Right lobe of liver (tissue), 6 donors: ENCODE results near the gene DLG5. TPM values are rescaled to one million over a fixed set of nuclear protein-coding genes. Genes with fewer than 3 reads are reported as not detected.

Experiments
- ATAC-seq, 4 donors: fragments of 200-7000 bp; cut with Tn5 transposase; one replicate each; pipeline ENCODE4 v1.9.1; 2020; ENCODE audit warnings: mild to moderate bottlenecking in 4 of 4, moderate library complexity in 4 of 4
- DNase-seq, 3 donors: peaks; one replicate each; pipeline ENCODE4 v3.0.0-alpha.2; 2020
- H3K27ac ChIP-seq, 3 donors: fragments of 200-600 bp; one replicate each; pipeline ENCODE4 v1.8.0; 2022
- H3K27me3 ChIP-seq, 2 donors: fragments of 200-600 bp; one replicate each; pipeline ENCODE4 v1.8.0; 2022
- H3K36me3 ChIP-seq, 4 donors: fragments of 200-600 bp; sonication (generic) in 1 of 4; one replicate each; pipeline versions ENCODE4 v1.5.1 to v1.8.0; 2017 to 2022; ENCODE audit warnings: control low read depth in 1 of 4
- H3K4me1 ChIP-seq, 4 donors: fragments of 200-600 bp; sonication (generic) in 1 of 4; one replicate each; pipeline versions ENCODE4 v1.5.1 to v1.8.0; 2017 to 2022; ENCODE audit warnings: control low read depth in 1 of 4
- H3K4me3 ChIP-seq, 3 donors: fragments of 200-600 bp; one replicate each; pipeline ENCODE4 v1.8.0; 2022
- H3K9me3 ChIP-seq, 4 donors: fragments of 200-600 bp; sonication (generic) in 1 of 4; one replicate each; pipeline versions ENCODE4 v1.5.1 to v1.8.0; 2017 to 2022; ENCODE audit warnings: control low read depth in 1 of 4
- POLR2A ChIP-seq: fragments of 450-650 bp; IDR thresholded peaks from one replicate; pipeline ENCODE4 v1.6.1; 2017; ENCODE audit warnings: antibody characterized with exemption, mild to moderate bottlenecking
- WGBS: methylation state at CpG from one replicate; pipeline ENCODE4 v1.1.6; 2018; ENCODE audit warnings: low coverage, low lambda C conversion rate; ENCODE audit not compliant: insufficient coverage; ENCODE audit errors: missing lambda C conversion rate; 5-methylcytosine and 5-hydroxymethylcytosine counted together
- intact Hi-C, 2 donors: fragments of 100-400 bp; cut with DNase I; formaldehyde crosslinking; loops; one replicate each; pipeline versions ENCODE4 v1.11.2 to v1.14.1; 2022
- total RNA-seq, 6 experiments: library from RNA; depleted of rRNA in 2 of 6; stranded (reverse); fragments of >200 nt in 2 of 6; fragmentation: NEBNext Ultra II Directional in 3 of 6; extraction: Animal tissue kit (Norgen Biotek cat#: 25700) in 3 of 6; gene quantifications; one replicate each; pipeline versions ENCODE4 v1.1.0 to v1.2.4, GENCODE V29; 2016 to 2023
- TF ChIP-seq, protein P1 (sequence below), 4 donors: fragments of 200-600 bp in 3 of 4; fragments of 450-650 bp in 1 of 4; IDR thresholded peaks; one replicate each; pipeline versions ENCODE4 v1.5.1 to v1.8.0; 2016 to 2022; ENCODE audit warnings: antibody characterized with exemption in 4 of 4, mild to moderate bottlenecking in 2 of 4
- donor health status: DM: no; HTN: yes; CAD: no.
- donor health status: DM: no; HTN: no; CAD: no.
- donor health status: DM: no; HTN: no; CAD: no.
- donor health status: DM: no; HTN: yes; CAD: no.
- donor health status: DM: no; HTN: yes; CAD: no.

Gene DLG5
- total RNA-seq, 6 experiments from 2014 or later: 5.6 to 8.8 (median 7.6) TPM

DNA sequence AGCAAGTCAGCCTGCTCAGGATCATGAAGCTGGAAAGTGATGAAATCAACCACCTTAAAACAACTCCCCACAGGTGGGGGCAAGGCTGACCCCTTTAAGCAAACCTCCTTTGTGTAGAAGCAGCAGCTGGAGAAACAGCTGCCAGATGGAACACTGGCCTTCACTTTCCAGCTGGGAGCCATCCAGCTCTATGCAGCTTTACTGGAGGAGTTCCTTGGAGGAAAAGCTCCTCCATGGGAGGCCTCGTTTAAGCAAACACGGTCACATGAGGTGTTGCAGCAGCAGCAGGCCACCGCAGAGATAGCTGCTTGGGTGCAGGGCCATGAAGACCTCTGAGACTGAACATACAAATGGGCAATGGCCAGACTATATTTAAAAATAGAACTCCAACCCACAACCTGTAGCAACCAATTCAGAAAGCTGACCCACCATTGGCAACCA is 13.0 kb upstream of the DLG5 start:
- TF ChIP-seq, protein P1, sequence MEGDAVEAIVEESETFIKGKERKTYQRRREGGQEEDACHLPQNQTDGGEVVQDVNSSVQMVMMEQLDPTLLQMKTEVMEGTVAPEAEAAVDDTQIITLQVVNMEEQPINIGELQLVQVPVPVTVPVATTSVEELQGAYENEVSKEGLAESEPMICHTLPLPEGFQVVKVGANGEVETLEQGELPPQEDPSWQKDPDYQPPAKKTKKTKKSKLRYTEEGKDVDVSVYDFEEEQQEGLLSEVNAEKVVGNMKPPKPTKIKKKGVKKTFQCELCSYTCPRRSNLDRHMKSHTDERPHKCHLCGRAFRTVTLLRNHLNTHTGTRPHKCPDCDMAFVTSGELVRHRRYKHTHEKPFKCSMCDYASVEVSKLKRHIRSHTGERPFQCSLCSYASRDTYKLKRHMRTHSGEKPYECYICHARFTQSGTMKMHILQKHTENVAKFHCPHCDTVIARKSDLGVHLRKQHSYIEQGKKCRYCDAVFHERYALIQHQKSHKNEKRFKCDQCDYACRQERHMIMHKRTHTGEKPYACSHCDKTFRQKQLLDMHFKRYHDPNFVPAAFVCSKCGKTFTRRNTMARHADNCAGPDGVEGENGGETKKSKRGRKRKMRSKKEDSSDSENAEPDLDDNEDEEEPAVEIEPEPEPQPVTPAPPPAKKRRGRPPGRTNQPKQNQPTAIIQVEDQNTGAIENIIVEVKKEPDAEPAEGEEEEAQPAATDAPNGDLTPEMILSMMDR (IDR thresholded peaks at IDR 0.05): no peak
- no peak for TF ChIP-seq POLR2A
- Histone ChIP-seq H3K4me1 (no peaks in the 10 kb centered on the region), H3K27me3 (no peaks in the 10 kb centered on the region), H3K27ac (no peak overlapping the region), H3K36me3 (no peaks in the 10 kb centered on the region), H3K4me3 (no peak overlapping the region), H3K9me3 (no peaks in the 10 kb centered on the region)
- intact Hi-C loops: no loop called here
- 77% methylated on average over 3 of the region's 3 CpGs for WGBS
- ATAC-seq (no peak), DNase-seq (no peak)

DNA sequence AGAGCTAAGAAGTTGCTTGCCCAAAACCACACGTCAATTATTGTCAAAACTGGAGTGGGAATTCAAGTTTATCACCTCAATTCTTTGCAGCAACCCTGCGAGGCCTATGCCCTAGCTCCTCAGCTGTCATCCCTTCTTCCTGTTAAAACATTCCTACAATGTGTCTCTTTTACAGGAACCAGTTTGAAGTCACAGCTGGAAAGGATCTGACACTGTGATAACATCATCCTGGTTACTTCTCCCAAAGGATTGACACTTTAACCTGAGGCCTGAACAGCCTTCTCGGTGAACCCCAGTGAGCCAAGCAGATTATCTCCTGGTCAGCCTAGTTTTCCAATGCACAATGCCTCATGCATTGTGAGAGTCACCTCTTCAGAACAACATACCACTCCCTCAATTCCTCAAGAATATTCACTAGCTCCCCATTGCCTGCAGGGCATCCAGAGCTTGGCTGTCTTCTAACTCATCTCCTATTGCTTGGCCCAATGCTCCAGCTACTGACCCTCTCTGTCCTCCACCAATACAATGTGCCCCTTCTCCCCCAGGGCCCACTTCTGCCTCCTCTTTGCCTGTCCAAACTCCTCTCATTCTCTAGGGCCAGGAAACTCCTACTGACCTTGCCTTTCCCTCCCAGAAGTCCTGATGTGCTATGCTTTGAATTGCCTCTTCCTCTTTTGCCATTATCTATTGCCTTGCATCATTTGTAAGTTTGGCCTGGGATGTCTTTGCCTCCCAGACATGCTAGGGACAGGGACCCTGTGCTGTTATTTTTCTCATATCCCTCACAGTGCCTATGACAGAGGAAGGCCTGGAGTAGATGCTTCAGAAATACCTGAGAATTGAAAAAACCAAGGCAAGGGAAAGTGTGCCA is 10.4 kb upstream of the DLG5 start:
- Histone ChIP-seq H3K27me3 (no peaks in the 10 kb centered on the region), H3K4me3 (no peak overlapping the region), H3K4me1 (no peaks in the 10 kb centered on the region), H3K36me3 (no peaks in the 10 kb centered on the region), H3K9me3 (no peaks in the 10 kb centered on the region), H3K27ac (no peak overlapping the region)
- DNase-seq (no peak), ATAC-seq (no peak)
- WGBS: 73% methylated on average over 3 of the region's 3 CpGs
- TF ChIP-seq, protein P1 (IDR thresholded peaks at IDR 0.05): no peak
- no peak for TF ChIP-seq POLR2A
- intact Hi-C loops: no loop called here

- no peaks in the 10 kb centered on the region for H3K4me1 ChIP-seq
- TF ChIP-seq, protein P1 (IDR thresholded peaks at IDR 0.05): no peak
- TF ChIP-seq POLR2A: no peak
- no peaks in the 10 kb centered on the region for H3K27me3 ChIP-seq
- DNase-seq (no peak), ATAC-seq (no peak)
- no peaks in the 10 kb centered on the region for H3K9me3 ChIP-seq
- no peak overlapping the region for H3K27ac ChIP-seq
- no peaks in the 10 kb centered on the region for H3K36me3 ChIP-seq
- intact Hi-C loops: no loop called here
- H3K4me3 ChIP-seq: no peak overlapping the region
- WGBS: 61% methylated on average over 7 of the region's 8 CpGs
Measured at GRCh38 chr10:77932016-77932715, 5.6 kb upstream of the DLG5 start.

GRCh38 chr10:77927402-77928246 is 1.1 kb upstream of the DLG5 start:
- Histone ChIP-seq H3K4me1 (peaks cover 0 to 7% (median 0%) of the 10 kb centered on the region in 4 donors), H3K27me3 (no peaks in the 10 kb centered on the region), H3K9me3 (no peaks in the 10 kb centered on the region), H3K27ac (no peak overlapping the region), H3K4me3 (peak overlapping the region; percentile 49 to 82 (median 69)), H3K36me3 (no peaks in the 10 kb centered on the region)
- TF ChIP-seq, protein P1 (IDR thresholded peaks at IDR 0.05): no peak
- TF ChIP-seq POLR2A: no peak
- no peak for ATAC-seq
- intact Hi-C loops: no loop called here
- 27% methylated on average over 12 of the region's 20 CpGs for WGBS
- DNase-seq: no peak
